GM12874 (cell line): ENCODE data around the gene USP14.

Source experiments
- CTCF ChIP-seq: IDR thresholded peaks from 2 replicates; pipeline ENCODE4 v1.5.1; 2011; ENCODE audit warnings: low read depth, mild to moderate bottlenecking, control low read depth, low read length, moderate library complexity; ENCODE audit not compliant: insufficient read depth

USP14 gene

GRCh38 chr18:179499-179898 lies 21.1 kb downstream of the USP14 start:
- no peak for TF ChIP-seq CTCF

- no peak for TF ChIP-seq CTCF
These were observed 23.4 kb downstream of the USP14 start for GRCh38 chr18:181711-182110.

- TF ChIP-seq CTCF: no peak
These were observed 25.4 kb downstream of the USP14 start for GRCh38 chr18:183769-184168.

GRCh38 chr18:189254-189653 lies 30.9 kb downstream of the USP14 start:
- no peak for TF ChIP-seq CTCF

GRCh38 chr18:191725-192124 lies 33.4 kb downstream of the USP14 start:
- no peak for TF ChIP-seq CTCF

GRCh38 chr18:192801-193200 lies 34.4 kb downstream of the USP14 start:
- no peak for TF ChIP-seq CTCF

- TF ChIP-seq CTCF: no peak
These were observed 37.3 kb downstream of the USP14 start for GRCh38 chr18:195651-196050.

- no peak for TF ChIP-seq CTCF
These were observed 40.9 kb downstream of the USP14 start for GRCh38 chr18:199214-199613.
